ENCODE results near the gene MACROD2.

The MACROD2 gene

GRCh38 chr20:15100506-15101160 lies 1105.3 kb downstream of the MACROD2 start:
- DNase-seq (ENCODE audit: low read depth) = no peak
- H3K4me3 ChIP-seq (ENCODE audit: control insufficient read depth, low read depth, low read length) = no peak overlapping the region
- TF ChIP-seq, protein P1, sequence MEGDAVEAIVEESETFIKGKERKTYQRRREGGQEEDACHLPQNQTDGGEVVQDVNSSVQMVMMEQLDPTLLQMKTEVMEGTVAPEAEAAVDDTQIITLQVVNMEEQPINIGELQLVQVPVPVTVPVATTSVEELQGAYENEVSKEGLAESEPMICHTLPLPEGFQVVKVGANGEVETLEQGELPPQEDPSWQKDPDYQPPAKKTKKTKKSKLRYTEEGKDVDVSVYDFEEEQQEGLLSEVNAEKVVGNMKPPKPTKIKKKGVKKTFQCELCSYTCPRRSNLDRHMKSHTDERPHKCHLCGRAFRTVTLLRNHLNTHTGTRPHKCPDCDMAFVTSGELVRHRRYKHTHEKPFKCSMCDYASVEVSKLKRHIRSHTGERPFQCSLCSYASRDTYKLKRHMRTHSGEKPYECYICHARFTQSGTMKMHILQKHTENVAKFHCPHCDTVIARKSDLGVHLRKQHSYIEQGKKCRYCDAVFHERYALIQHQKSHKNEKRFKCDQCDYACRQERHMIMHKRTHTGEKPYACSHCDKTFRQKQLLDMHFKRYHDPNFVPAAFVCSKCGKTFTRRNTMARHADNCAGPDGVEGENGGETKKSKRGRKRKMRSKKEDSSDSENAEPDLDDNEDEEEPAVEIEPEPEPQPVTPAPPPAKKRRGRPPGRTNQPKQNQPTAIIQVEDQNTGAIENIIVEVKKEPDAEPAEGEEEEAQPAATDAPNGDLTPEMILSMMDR (IDR thresholded peaks at IDR 0.05; ENCODE audit: control insufficient read depth, insufficient read depth, low read depth, low read length, missing control alignments) = no peak

- no peak for DNase-seq (ENCODE audit: low read depth)
- H3K4me3 ChIP-seq (ENCODE audit: control insufficient read depth, low read depth, low read length) = no peak overlapping the region
- TF ChIP-seq, protein P1 (IDR thresholded peaks at IDR 0.05; ENCODE audit: control insufficient read depth, insufficient read depth, low read depth, low read length, missing control alignments) = no peak
Measured at GRCh38 chr20:15107931-15108330, 1112.6 kb downstream of the MACROD2 start.

DNA sequence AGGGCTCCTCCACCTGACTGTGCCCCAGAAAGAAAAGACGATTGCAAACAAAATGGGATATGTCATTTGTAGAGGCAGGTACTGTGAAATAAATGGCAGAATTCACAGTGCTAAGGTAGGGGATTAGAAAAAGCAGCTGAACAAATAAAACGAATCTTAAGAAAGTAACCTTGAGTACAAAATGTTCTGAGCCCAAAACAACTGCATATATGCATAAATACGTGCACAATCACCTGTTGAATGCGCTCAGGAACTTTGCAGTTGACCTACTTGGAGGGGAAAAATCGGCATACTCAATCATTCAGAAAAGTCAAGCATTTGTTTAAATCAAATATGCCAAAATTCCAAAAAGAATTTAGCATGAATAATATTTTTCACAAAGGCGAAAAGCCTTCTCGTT lies 1114.2 kb downstream of the MACROD2 start:
- no peak overlapping the region for H3K4me3 ChIP-seq (ENCODE audit: control insufficient read depth, low read depth, low read length)
- TF ChIP-seq, protein P1 (IDR thresholded peaks at IDR 0.05; ENCODE audit: control insufficient read depth, insufficient read depth, low read depth, low read length, missing control alignments) = no peak
- no peak for DNase-seq (ENCODE audit: low read depth)

DNA sequence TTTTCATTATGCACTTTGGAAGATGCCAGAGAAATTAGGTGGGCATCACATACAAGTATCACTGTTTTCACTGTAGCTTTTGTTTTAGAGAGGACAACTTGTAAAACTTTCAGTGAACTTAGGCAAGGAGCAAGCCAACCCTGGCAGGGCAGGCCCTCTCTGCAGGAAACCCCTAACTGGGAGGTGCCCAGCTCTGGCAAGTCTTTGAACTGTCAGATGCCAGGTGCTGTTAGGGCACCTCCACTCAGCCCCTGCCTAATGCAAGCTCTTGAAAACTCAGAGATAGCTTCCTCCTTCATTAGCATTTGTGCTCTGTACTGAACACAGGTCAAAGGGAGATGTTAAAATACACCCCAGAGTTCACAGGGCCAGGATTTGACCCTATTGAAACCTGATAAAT lies 1116.3 kb downstream of the MACROD2 start:
- TF ChIP-seq, protein P1 (IDR thresholded peaks at IDR 0.05; ENCODE audit: control insufficient read depth, insufficient read depth, low read depth, low read length, missing control alignments) = no peak
- no peak for DNase-seq (ENCODE audit: low read depth)
- no peak overlapping the region for H3K4me3 ChIP-seq (ENCODE audit: control insufficient read depth, low read depth, low read length)

DNA sequence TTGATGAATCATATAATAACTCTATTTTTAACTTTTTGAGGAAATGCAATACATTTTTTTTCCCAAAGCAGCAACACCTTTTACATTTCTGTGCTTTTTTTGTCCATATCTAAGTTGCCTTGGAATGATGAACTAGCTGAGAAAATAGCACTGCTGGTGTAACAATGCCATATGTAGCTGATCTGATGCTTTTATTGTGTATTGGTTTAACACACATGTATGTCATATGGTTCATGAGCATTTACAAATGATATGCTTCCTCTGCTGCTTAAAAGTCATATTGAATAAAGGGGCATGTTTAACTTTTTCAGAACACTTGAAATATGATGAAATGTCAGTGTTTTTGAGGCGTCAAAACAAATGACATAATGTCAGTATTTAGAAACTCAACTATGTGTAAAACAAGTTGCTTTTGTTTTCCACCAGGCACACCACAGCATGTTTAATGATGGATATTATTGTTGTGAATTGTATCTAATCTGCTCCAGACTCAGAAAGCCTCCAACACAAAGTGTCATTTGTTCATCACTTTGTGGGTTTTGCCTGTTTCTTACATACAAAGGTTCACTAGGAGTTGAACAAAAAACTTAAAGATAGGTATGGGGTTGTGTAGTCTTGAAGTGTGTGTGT lies 1117.9 kb downstream of the MACROD2 start:
- no peak for DNase-seq (ENCODE audit: low read depth)
- TF ChIP-seq, protein P1 (IDR thresholded peaks at IDR 0.05; ENCODE audit: control insufficient read depth, insufficient read depth, low read depth, low read length, missing control alignments) = no peak
- no peak overlapping the region for H3K4me3 ChIP-seq (ENCODE audit: control insufficient read depth, low read depth, low read length)

GRCh38 chr20:15119852-15120487 lies 1124.7 kb downstream of the MACROD2 start:
- TF ChIP-seq, protein P1 (IDR thresholded peaks at IDR 0.05; ENCODE audit: control insufficient read depth, insufficient read depth, low read depth, low read length, missing control alignments) = no peak
- H3K4me3 ChIP-seq (ENCODE audit: control insufficient read depth, low read depth, low read length) = no peak overlapping the region
- DNase-seq (ENCODE audit: low read depth) = no peak
